MM.1S (cell line): ENCODE results near the gene KIAA1671.

Source experiments
- EZH2 ChIP-seq: fragments of 300-600 bp; sonication (generic); optimal IDR thresholded peaks from 2 replicates; pipeline ENCODE3; 2017; ENCODE audit warnings: low read depth, mild to moderate bottlenecking, antibody characterized with exemption, low read length, mixed read lengths
- TF ChIP-seq, protein P1 (sequence below): fragments of 300-600 bp; sonication (generic); IDR thresholded peaks from 2 replicates; pipeline ENCODE4 v1.5.1; 2016; ENCODE audit warnings: antibody characterized with exemption, low read length, mixed read lengths

DNA sequence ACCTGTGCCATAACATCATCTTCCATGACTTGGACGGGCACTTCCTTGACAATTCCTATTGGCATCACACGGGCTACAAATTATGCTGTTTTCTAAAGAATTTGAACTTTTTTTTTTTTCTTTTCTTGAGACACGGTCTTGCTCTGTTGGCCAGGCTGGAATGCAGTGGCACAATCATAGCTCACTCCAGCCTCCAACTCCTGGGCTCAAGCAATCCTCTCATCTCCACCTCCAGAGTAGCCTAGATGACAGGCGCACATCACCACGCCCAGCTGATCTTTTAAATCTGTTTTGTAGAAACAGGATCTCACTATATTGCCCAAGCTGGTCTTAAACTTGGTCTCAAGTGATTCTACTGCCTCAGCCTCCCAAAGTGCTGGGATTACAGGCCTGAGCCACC, 243.8 kb downstream of the KIAA1671 start:
- TF ChIP-seq, protein P1, sequence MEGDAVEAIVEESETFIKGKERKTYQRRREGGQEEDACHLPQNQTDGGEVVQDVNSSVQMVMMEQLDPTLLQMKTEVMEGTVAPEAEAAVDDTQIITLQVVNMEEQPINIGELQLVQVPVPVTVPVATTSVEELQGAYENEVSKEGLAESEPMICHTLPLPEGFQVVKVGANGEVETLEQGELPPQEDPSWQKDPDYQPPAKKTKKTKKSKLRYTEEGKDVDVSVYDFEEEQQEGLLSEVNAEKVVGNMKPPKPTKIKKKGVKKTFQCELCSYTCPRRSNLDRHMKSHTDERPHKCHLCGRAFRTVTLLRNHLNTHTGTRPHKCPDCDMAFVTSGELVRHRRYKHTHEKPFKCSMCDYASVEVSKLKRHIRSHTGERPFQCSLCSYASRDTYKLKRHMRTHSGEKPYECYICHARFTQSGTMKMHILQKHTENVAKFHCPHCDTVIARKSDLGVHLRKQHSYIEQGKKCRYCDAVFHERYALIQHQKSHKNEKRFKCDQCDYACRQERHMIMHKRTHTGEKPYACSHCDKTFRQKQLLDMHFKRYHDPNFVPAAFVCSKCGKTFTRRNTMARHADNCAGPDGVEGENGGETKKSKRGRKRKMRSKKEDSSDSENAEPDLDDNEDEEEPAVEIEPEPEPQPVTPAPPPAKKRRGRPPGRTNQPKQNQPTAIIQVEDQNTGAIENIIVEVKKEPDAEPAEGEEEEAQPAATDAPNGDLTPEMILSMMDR: no peak
- TF ChIP-seq EZH2: no peak
